ENCODE measurements around the gene CNEP1R1. TPM values are rescaled to one million over a fixed set of nuclear protein-coding genes. Genes with fewer than 3 reads are reported as not detected.

The CNEP1R1 gene
- polyA plus RNA-seq, 2 of the 4 experiments (the other 2 are of a cell fraction), result 20.7 to 32.0 TPM

DNA sequence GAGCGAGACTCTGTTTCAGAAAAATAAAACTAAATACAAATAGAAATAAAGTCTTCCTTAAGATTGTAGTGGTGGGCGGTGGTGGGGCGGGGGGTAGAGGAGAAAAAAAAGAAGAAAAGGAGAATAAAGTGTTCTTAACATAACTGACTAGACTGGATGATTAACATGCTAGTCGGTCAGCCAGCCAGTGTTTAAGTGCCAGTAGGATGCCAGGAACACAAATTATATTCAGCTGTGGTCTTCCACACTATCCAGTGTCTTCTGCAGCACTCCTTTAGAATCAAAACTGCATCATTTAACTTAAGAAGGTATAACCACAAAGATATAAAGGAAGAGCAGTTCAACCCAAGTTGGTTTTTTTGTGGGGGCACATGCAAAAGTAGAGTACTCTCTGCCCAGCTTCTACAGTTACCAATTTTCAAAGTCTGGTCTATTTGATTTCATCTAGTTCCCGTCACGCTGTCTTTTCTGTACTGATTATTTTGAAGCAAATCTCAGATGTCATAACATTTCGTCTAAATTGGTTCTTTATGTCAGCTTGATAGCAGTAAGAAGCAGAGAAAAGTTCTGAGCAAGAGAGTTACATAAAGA is 56.5 kb downstream of the CNEP1R1 start:
- no peak for ATAC-seq
- no peak for DNase-seq (ENCODE audit: low read depth in 1 of 2, low spot score in 1 of 2)
- FAIRE-seq, result no peak
- ChIA-PET CTCF (interaction anchor here (0.8 kb wide), 1 partner anchor 64 kb away, joined by 4 read pairs; no protein-coding TSS in a partner anchor), POLR2A (no interaction called here)
- Histone ChIP-seq H3K4me3 (no peak overlapping the region), H3K9me3 (no peaks in the 10 kb centered on the region), H3K27ac (no peak overlapping the region), H3K4me2 (no peak overlapping the region), H3K4me1 (no peaks in the 10 kb centered on the region)
- TF ChIP-seq POLR2AphosphoS2 (conservative IDR thresholded peaks at IDR 0.05; ENCODE audit: low read length) (no peak), CEBPB (IDR thresholded peaks at IDR 0.05) (no peak), EHMT2 (IDR thresholded peaks at IDR 0.05; ENCODE audit: low read depth) (no peak), RAD21 (conservative IDR thresholded peaks at IDR 0.05 in 1 of 2, IDR thresholded peaks at IDR 0.05 in 1 of 2) (no peak), NPAS2 (CRISPR knock-in tag; IDR thresholded peaks at IDR 0.05; ENCODE audit: borderline replicate concordance) (no peak), NR3C1 (IDR thresholded peaks at IDR 0.05) (no peak), ZFP36 (IDR thresholded peaks at IDR 0.05; ENCODE audit: borderline replicate concordance, partially characterized antibody) (no peak), HOXB5 (CRISPR knock-in tag; IDR thresholded peaks at IDR 0.05) (no peak), FOSL2 (IDR thresholded peaks at IDR 0.05) (no peak), FOSL2 (CRISPR knock-in tag; IDR thresholded peaks at IDR 0.05) (no peak), POLR2A (IDR thresholded peaks at IDR 0.05; ENCODE audit: low read length) (no peak), EP300 (IDR thresholded peaks at IDR 0.05) (no peak), NFE2L2 (conservative IDR thresholded peaks at IDR 0.05; ENCODE audit: low read length) (no peak)
- TF ChIP-seq, protein P1, sequence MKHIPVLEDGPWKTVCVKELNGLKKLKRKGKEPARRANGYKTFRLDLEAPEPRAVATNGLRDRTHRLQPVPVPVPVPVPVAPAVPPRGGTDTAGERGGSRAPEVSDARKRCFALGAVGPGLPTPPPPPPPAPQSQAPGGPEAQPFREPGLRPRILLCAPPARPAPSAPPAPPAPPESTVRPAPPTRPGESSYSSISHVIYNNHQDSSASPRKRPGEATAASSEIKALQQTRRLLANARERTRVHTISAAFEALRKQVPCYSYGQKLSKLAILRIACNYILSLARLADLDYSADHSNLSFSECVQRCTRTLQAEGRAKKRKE (CRISPR knock-in tag; IDR thresholded peaks at IDR 0.05; ENCODE audit: low read depth), result no peak
- TF ChIP-seq, protein P2, sequence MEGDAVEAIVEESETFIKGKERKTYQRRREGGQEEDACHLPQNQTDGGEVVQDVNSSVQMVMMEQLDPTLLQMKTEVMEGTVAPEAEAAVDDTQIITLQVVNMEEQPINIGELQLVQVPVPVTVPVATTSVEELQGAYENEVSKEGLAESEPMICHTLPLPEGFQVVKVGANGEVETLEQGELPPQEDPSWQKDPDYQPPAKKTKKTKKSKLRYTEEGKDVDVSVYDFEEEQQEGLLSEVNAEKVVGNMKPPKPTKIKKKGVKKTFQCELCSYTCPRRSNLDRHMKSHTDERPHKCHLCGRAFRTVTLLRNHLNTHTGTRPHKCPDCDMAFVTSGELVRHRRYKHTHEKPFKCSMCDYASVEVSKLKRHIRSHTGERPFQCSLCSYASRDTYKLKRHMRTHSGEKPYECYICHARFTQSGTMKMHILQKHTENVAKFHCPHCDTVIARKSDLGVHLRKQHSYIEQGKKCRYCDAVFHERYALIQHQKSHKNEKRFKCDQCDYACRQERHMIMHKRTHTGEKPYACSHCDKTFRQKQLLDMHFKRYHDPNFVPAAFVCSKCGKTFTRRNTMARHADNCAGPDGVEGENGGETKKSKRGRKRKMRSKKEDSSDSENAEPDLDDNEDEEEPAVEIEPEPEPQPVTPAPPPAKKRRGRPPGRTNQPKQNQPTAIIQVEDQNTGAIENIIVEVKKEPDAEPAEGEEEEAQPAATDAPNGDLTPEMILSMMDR (IDR thresholded peaks at IDR 0.05), result no peak
- TF ChIP-seq, protein P3, sequence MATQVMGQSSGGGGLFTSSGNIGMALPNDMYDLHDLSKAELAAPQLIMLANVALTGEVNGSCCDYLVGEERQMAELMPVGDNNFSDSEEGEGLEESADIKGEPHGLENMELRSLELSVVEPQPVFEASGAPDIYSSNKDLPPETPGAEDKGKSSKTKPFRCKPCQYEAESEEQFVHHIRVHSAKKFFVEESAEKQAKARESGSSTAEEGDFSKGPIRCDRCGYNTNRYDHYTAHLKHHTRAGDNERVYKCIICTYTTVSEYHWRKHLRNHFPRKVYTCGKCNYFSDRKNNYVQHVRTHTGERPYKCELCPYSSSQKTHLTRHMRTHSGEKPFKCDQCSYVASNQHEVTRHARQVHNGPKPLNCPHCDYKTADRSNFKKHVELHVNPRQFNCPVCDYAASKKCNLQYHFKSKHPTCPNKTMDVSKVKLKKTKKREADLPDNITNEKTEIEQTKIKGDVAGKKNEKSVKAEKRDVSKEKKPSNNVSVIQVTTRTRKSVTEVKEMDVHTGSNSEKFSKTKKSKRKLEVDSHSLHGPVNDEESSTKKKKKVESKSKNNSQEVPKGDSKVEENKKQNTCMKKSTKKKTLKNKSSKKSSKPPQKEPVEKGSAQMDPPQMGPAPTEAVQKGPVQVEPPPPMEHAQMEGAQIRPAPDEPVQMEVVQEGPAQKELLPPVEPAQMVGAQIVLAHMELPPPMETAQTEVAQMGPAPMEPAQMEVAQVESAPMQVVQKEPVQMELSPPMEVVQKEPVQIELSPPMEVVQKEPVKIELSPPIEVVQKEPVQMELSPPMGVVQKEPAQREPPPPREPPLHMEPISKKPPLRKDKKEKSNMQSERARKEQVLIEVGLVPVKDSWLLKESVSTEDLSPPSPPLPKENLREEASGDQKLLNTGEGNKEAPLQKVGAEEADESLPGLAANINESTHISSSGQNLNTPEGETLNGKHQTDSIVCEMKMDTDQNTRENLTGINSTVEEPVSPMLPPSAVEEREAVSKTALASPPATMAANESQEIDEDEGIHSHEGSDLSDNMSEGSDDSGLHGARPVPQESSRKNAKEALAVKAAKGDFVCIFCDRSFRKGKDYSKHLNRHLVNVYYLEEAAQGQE (IDR thresholded peaks at IDR 0.05), result no peak
- 93% methylated on average over 7 of the region's 7 CpGs for WGBS (ENCODE audit: missing lambda C conversion rate)

DNA sequence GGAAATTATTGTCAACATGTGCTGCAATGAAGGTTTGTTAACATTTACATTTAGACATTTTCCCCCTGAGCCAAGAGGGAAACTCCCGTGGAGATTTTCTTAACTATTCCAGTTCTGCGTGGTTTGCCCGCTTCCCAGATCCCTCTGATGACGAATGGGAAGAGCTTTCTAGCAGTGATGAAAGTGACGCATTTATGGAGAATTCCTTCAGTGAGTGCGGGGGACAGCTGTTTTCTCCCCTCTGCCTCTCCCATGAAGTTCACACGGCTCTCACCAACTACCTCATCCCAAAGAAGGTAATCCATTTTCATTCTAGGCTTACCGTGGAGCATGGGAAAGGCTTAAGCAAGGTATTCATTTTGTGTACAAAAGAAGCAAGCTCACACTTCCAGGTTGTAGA is 59.0 kb downstream of the CNEP1R1 start:
- DNase-seq (ENCODE audit: low read depth in 1 of 2, low spot score in 1 of 2) (no peak), FAIRE-seq (no peak), ATAC-seq (no peak)
- POLR2A ChIA-PET, result interaction anchor here (0.6 kb wide), 1 partner anchor 30 kb away, joined by 4 read pairs; no protein-coding TSS in a partner anchor
- no peak overlapping the region for H3K4me2 ChIP-seq
- H3K4me3 ChIP-seq, result no peak overlapping the region
- no peaks in the 10 kb centered on the region for H3K9me3 ChIP-seq
- no peak overlapping the region for H3K27ac ChIP-seq
- CTCF ChIA-PET, result interaction anchor here (1.2 kb wide), 1 partner anchor 13 kb away, joined by 4 read pairs; no protein-coding TSS in a partner anchor
- H3K4me1 ChIP-seq, result no peaks in the 10 kb centered on the region
- WGBS (ENCODE audit: missing lambda C conversion rate), result 96% methylated on average over 8 of the region's 8 CpGs
- no peak for TF ChIP-seq NR3C1 (IDR thresholded peaks at IDR 0.05)
- no peak for TF ChIP-seq KDM1A (IDR thresholded peaks at IDR 0.05; ENCODE audit: low read depth)
- TF ChIP-seq POLR2A (IDR thresholded peaks at IDR 0.05; ENCODE audit: low read length), result no peak
- TF ChIP-seq KDM5A (IDR thresholded peaks at IDR 0.05), result no peak
- TF ChIP-seq BHLHE40 (IDR thresholded peaks at IDR 0.05; ENCODE audit: low read depth, low read length), result no peak
- TF ChIP-seq, protein P4, sequence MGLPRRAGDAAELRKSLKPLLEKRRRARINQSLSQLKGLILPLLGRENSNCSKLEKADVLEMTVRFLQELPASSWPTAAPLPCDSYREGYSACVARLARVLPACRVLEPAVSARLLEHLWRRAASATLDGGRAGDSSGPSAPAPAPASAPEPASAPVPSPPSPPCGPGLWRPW (IDR thresholded peaks at IDR 0.05), result no peak
- no peak for TF ChIP-seq RCOR1 (IDR thresholded peaks at IDR 0.05; ENCODE audit: low read depth, low read length)
- TF ChIP-seq SREBF2 (IDR thresholded peaks at IDR 0.05), result no peak
- no peak for TF ChIP-seq MAZ (IDR thresholded peaks at IDR 0.05; ENCODE audit: borderline replicate concordance, low read depth, low read length)
- no peak for TF ChIP-seq ZNF302 (CRISPR knock-in tag; IDR thresholded peaks at IDR 0.05)
- TF ChIP-seq, protein P3 (IDR thresholded peaks at IDR 0.05), result no peak
- TF ChIP-seq JUNB (IDR thresholded peaks at IDR 0.05), result no peak
